Endodermal cell (in vitro differentiated cells): ENCODE results near the gene CILP. TPM values are rescaled to one million over a fixed set of nuclear protein-coding genes. Genes with fewer than 3 reads are reported as not detected.

Experiments
- DNase-seq: peaks from one replicate; pipeline ENCODE4 v3.0.0-alpha.2; 2017
- H3K27ac ChIP-seq: 2 replicates; pipeline ENCODE4 v1.5.1; 2013; ENCODE audit warnings: mild to moderate bottlenecking, low read depth, low read length, moderate library complexity
- H3K27me3 ChIP-seq: 2 replicates; pipeline ENCODE4 v1.6.1; 2013; ENCODE audit warnings: mild to moderate bottlenecking, low read length, moderate library complexity; ENCODE audit not compliant: insufficient read depth, control insufficient read depth, poor library complexity, severe bottlenecking
- H3K36me3 ChIP-seq: 2 replicates; pipeline ENCODE4 v1.7.0; 2013; ENCODE audit warnings: mild to moderate bottlenecking, low read length, moderate library complexity; ENCODE audit not compliant: control insufficient read depth, insufficient read depth
- H3K4me1 ChIP-seq: one replicate; pipeline ENCODE4 v1.7.0; 2013; ENCODE audit warnings: low read length; ENCODE audit not compliant: control insufficient read depth, insufficient read depth
- H3K4me3 ChIP-seq: 2 replicates; pipeline ENCODE4 v1.5.1; 2013; ENCODE audit warnings: mild to moderate bottlenecking, low read length, moderate library complexity
- H3K9ac ChIP-seq: 2 replicates; pipeline ENCODE4 v1.6.1; 2013; ENCODE audit warnings: mild to moderate bottlenecking, low read length, moderate library complexity; ENCODE audit not compliant: poor library complexity, severe bottlenecking; ENCODE audit errors: extremely low read depth
- H3K9me3 ChIP-seq: 2 replicates; pipeline ENCODE4 v1.6.1; 2013; ENCODE audit warnings: mild to moderate bottlenecking, low read length, moderate library complexity; ENCODE audit not compliant: control insufficient read depth
- H3K27ac Mint-ChIP-seq: 2 replicates; pipeline ENCODE4 v1.8.0; 2020; ENCODE audit warnings: mixed read lengths
- H3K27me3 Mint-ChIP-seq: 2 replicates; pipeline ENCODE4 v1.8.0; 2021; ENCODE audit warnings: mild to moderate bottlenecking, mixed read lengths; ENCODE audit not compliant: insufficient read depth
- H3K36me3 Mint-ChIP-seq: 2 replicates; pipeline ENCODE4 v1.8.0; 2020; ENCODE audit warnings: low read depth, mixed read lengths
- H3K4me1 Mint-ChIP-seq: 2 replicates; pipeline ENCODE4 v1.8.0; 2020; ENCODE audit warnings: mixed read lengths
- H3K4me3 Mint-ChIP-seq: 2 replicates; pipeline ENCODE4 v1.8.0; 2020; ENCODE audit warnings: mild to moderate bottlenecking, moderate library complexity, mixed read lengths
- H3K9me3 Mint-ChIP-seq: 2 replicates; pipeline ENCODE4 v1.8.0; 2020; ENCODE audit warnings: mild to moderate bottlenecking, mixed read lengths
- CTCF ChIP-seq: fragments of 200-600 bp; sonication (generic); conservative IDR thresholded peaks from 2 replicates; pipeline ENCODE4 v1.5.0; 2021; ENCODE audit warnings: antibody characterized with exemption, mild to moderate bottlenecking
- WGBS, 2 experiments: methylation state at CpG; one replicate each; pipeline versions ENCODE4 v1.1.5 to v1.1.7; 2013; ENCODE audit warnings: missing lambda C conversion rate in 2 of 2, mixed read lengths in 1 of 2; ENCODE audit not compliant: insufficient coverage in 1 of 2, insufficient read length in 1 of 2; 5-methylcytosine and 5-hydroxymethylcytosine counted together
- total RNA-seq, 2 donors: library from RNA; stranded (reverse); fragmentation: NEBNext Ultra II Directional in 1 of 2; extraction: Animal tissue kit (Norgen Biotek cat#: 25700) in 1 of 2; gene quantifications; 2 replicates in 1 of 2; 3 replicates in 1 of 2; pipeline ENCODE4 v1.2.1, GENCODE V29; 2021

Gene CILP
- total RNA-seq, 2 donors from 2014 or later, result 0.07 TPM; not detected in 1

- DNase-seq, result no peak
- H3K4me3 ChIP-seq, result no peak overlapping the region
- no peak overlapping the region for H3K27ac Mint-ChIP-seq
- no peaks in the 10 kb centered on the region for H3K9me3 ChIP-seq
- H3K9me3 Mint-ChIP-seq, result no peaks in the 10 kb centered on the region
- no peak overlapping the region for H3K9ac ChIP-seq
- H3K4me1 ChIP-seq, result peaks cover 9% of the 10 kb centered on the region
- no peak overlapping the region for H3K27ac ChIP-seq
- H3K36me3 ChIP-seq, result no peaks in the 10 kb centered on the region
- no peaks in the 10 kb centered on the region for H3K27me3 Mint-ChIP-seq
- WGBS, 2 experiments, result 91 to 100% methylated on average over 4 to 6 of the region's 6 CpGs
- H3K27me3 ChIP-seq, result no peaks in the 10 kb centered on the region
- no peak overlapping the region for H3K4me3 Mint-ChIP-seq
- no peaks in the 10 kb centered on the region for H3K36me3 Mint-ChIP-seq
- no peaks in the 10 kb centered on the region for H3K4me1 Mint-ChIP-seq
- TF ChIP-seq CTCF, result no peak
Observed at GRCh38 chr15:65246939-65247338, 35.7 kb upstream of the CILP start.

- DNase-seq, result no peak
Observed at GRCh38 chr15:65246026-65246714, 34.9 kb upstream of the CILP start.

GRCh38 chr15:65245096-65245856 lies 34.0 kb upstream of the CILP start:
- H3K27me3 ChIP-seq, result no peaks in the 10 kb centered on the region
- H3K4me1 ChIP-seq, result peaks cover 9% of the 10 kb centered on the region
- no peak overlapping the region for H3K4me3 ChIP-seq
- H3K9me3 ChIP-seq, result no peaks in the 10 kb centered on the region
- H3K27ac Mint-ChIP-seq, result no peak overlapping the region
- TF ChIP-seq CTCF, result no peak
- 93 to 100% methylated on average over 4 to 11 of the region's 11 CpGs for WGBS, 2 experiments
- peak overlapping the region; percentile 24 for H3K27ac ChIP-seq
- no peak overlapping the region for H3K4me3 Mint-ChIP-seq
- H3K36me3 ChIP-seq, result no peaks in the 10 kb centered on the region
- no peak overlapping the region for H3K9ac ChIP-seq
- no peaks in the 10 kb centered on the region for H3K4me1 Mint-ChIP-seq
- no peaks in the 10 kb centered on the region for H3K36me3 Mint-ChIP-seq
- no peaks in the 10 kb centered on the region for H3K27me3 Mint-ChIP-seq
- no peak for DNase-seq
- H3K9me3 Mint-ChIP-seq, result no peaks in the 10 kb centered on the region

More at GRCh38 chr15:65246026-65246714, 34.9 kb upstream of the CILP start:
- Histone ChIP-seq H3K4me3 (no peak overlapping the region), H3K9me3 (no peaks in the 10 kb centered on the region), H3K36me3 (no peaks in the 10 kb centered on the region), H3K27ac (peak overlapping the region; percentile 24), H3K4me1 (peaks cover 9% of the 10 kb centered on the region), H3K9ac (no peak overlapping the region), H3K27me3 (no peaks in the 10 kb centered on the region)
- Mint-ChIP-seq H3K36me3 (no peaks in the 10 kb centered on the region), H3K9me3 (no peaks in the 10 kb centered on the region), H3K27ac (no peak overlapping the region), H3K27me3 (no peaks in the 10 kb centered on the region), H3K4me1 (no peaks in the 10 kb centered on the region), H3K4me3 (no peak overlapping the region)
- no peak for TF ChIP-seq CTCF
- WGBS, 2 experiments, result 88 to 96% methylated on average over 5 to 8 of the region's 8 CpGs
